HUES48 (cell line): ENCODE measurements around the gene KLHL9.

Source experiments
- H3K27ac ChIP-seq: one replicate; pipeline ENCODE4 v1.7.0; 2013; ENCODE audit warnings: low read depth, low read length, inconsistent platforms
- H3K27me3 ChIP-seq: 2 replicates; pipeline ENCODE4 v1.6.1; 2013; ENCODE audit warnings: mild to moderate bottlenecking, low read length; ENCODE audit not compliant: control insufficient read depth, insufficient read depth
- H3K36me3 ChIP-seq: 2 replicates; pipeline ENCODE4 v1.6.1; 2013; ENCODE audit warnings: low read length; ENCODE audit not compliant: control insufficient read depth, insufficient read depth
- H3K4me1 ChIP-seq: 2 replicates; pipeline ENCODE4 v1.6.1; 2013; ENCODE audit warnings: mild to moderate bottlenecking, low read length; ENCODE audit not compliant: control insufficient read depth, insufficient read depth
- H3K4me3 ChIP-seq: 2 replicates; pipeline ENCODE4 v1.5.1; 2013; ENCODE audit warnings: mild to moderate bottlenecking, low read depth, low read length
- H3K9ac ChIP-seq: 2 replicates; pipeline ENCODE4 v1.6.1; 2013; ENCODE audit warnings: mild to moderate bottlenecking, low read depth, low read length, moderate library complexity
- H3K9me3 ChIP-seq: 2 replicates; pipeline ENCODE4 v1.6.1; 2013; ENCODE audit warnings: low read length; ENCODE audit not compliant: control insufficient read depth, insufficient read depth

KLHL9 gene

DNA sequence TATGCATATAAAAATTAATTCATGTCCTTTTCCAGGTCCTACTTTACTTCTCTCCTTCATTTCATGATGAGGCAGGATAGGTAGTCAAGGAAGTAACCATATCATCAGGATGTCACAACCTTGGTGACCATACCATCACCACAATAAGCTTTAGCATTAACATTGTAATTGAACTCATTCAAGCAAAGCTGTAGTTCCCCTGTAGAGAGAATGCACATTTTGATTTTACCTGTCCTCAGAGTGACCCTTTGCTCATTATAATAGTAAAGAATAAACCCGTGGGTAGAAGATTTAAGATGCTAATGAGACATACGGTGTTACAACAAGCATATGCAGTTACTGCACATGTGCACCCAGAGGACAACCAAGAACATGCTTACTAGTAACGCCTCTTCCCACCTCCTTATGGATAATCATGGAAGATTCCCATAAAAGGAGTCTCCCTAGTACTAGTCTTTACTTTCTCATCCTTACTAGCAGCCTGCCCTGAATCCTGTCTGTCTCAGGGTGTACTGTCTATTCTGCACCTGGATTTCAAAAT lies 13.3 kb upstream of the KLHL9 start:
- Histone ChIP-seq H3K9me3 (no peaks in the 10 kb centered on the region), H3K9ac (no peak overlapping the region), H3K27ac (no peak overlapping the region), H3K36me3 (no peaks in the 10 kb centered on the region), H3K27me3 (no peaks in the 10 kb centered on the region), H3K4me3 (no peak overlapping the region), H3K4me1 (no peaks in the 10 kb centered on the region; the same call in 1 of the 2 replicates)

DNA sequence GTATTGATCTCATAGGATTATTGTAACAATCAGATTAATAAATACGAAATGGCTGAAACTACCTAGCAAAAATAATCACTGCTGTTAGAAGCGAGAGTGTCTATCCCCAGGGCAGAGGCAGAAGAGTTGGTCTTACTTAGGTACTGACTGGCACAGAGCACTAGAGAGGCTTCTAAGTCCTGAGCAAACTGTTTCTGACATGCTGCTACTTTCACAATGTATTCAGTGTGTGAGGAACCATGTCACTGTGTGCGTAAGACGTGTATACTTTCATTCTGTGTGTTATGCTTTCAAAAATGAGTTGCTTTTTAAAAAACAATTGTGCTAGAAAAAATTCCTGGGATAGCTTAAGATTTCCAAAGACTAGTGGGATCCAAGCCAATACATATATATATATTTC lies 5.5 kb upstream of the KLHL9 start:
- no peak overlapping the region for H3K4me3 ChIP-seq
- H3K36me3 ChIP-seq: no peaks in the 10 kb centered on the region
- H3K4me1 ChIP-seq: peaks cover 3% of the 10 kb centered on the region; the same call in 1 of the 2 replicates
- no peak overlapping the region for H3K9ac ChIP-seq
- no peak overlapping the region for H3K27ac ChIP-seq
- H3K9me3 ChIP-seq: no peaks in the 10 kb centered on the region
- no peaks in the 10 kb centered on the region for H3K27me3 ChIP-seq

DNA sequence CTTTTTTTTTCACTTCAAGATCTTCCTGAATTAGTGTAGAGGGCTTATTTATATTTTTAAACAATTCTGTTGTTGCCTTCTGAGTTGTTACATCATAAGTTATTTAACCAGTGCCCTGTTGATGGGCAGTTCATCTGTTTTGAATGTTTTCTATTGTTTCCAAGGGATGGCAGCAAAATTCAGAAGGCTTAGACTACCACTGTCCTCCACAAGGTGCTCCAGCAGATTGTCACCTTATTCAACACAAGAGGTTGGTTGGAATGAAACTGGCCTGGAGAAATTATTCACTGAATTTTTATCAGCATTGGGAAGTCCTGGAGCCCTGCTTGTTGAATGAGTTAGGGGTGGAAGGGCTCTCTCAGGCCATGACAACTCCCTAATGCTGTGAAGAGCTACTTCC lies 1.3 kb upstream of the KLHL9 start:
- H3K27ac ChIP-seq: no peak overlapping the region
- H3K36me3 ChIP-seq: peaks cover 13% of the 10 kb centered on the region; the same call in 1 of the 2 replicates
- peaks cover 27% of the 10 kb centered on the region for H3K4me1 ChIP-seq
- H3K9ac ChIP-seq: no peak overlapping the region
- H3K9me3 ChIP-seq: no peaks in the 10 kb centered on the region
- no peak overlapping the region for H3K4me3 ChIP-seq
- no peaks in the 10 kb centered on the region for H3K27me3 ChIP-seq

DNA sequence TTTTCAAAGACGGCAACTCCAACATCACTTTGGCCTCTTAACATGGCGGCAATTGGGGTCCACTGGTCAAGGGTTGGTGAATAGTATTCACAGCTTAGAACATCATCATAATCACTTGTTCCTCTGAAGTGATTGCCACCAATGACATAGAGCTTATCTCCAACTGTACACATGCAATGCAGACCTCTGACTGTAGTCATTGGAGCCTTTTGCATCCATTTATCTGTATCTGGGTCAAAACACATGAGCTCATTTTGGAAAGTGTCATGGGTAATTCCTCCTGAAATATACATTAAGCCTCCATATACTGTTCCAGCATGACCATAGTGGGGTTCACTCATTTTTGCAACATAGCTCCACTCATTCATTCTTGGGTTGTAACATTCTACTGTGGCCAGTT lies 2.0 kb downstream of the KLHL9 start:
- no peak overlapping the region for H3K9ac ChIP-seq
- peak overlapping the region; percentile 99 for H3K4me3 ChIP-seq
- H3K9me3 ChIP-seq: no peaks in the 10 kb centered on the region
- H3K4me1 ChIP-seq: peaks cover 27% of the 10 kb centered on the region
- peaks cover 17% of the 10 kb centered on the region for H3K36me3 ChIP-seq
- H3K27ac ChIP-seq: no peak overlapping the region
- H3K27me3 ChIP-seq: no peaks in the 10 kb centered on the region

DNA sequence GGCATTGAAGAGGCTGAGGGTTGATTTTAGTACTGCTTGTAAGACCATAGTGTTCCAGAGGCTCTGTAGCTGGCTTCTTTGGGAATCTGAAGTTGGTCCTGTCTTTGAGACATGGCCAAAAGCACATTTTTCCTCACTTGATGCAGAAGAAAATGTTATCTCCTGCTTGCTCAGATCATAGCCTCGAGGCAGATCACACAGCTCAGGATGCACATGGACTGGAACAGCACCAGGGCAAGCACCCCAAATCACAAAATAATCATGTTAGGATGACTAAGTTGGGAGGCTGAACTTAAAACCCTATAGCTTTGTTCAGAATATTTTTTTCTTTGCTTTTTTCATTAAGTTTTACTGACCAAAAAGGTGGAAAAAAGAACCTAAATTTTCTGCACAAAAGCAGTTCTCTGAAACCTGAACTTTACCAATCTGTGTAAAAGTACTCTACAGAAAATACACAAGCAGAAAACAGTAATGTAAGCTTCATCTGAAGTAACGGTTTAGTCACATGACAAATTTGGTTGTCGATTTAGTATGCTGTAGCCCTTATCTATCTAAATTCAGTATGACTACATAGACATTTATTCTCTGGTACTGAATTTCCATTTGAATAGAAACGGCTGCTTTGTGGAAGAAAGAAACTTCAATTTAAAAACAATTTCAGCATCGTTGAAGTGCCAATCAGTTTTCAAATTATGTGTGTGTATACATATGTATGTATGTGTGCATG lies 3.4 kb downstream of the KLHL9 start:
- Histone ChIP-seq H3K4me3 (no peak overlapping the region), H3K4me1 (peaks cover 27% of the 10 kb centered on the region), H3K9me3 (no peaks in the 10 kb centered on the region), H3K27me3 (no peaks in the 10 kb centered on the region), H3K9ac (no peak overlapping the region), H3K36me3 (peaks cover 17% of the 10 kb centered on the region), H3K27ac (no peak overlapping the region)

DNA sequence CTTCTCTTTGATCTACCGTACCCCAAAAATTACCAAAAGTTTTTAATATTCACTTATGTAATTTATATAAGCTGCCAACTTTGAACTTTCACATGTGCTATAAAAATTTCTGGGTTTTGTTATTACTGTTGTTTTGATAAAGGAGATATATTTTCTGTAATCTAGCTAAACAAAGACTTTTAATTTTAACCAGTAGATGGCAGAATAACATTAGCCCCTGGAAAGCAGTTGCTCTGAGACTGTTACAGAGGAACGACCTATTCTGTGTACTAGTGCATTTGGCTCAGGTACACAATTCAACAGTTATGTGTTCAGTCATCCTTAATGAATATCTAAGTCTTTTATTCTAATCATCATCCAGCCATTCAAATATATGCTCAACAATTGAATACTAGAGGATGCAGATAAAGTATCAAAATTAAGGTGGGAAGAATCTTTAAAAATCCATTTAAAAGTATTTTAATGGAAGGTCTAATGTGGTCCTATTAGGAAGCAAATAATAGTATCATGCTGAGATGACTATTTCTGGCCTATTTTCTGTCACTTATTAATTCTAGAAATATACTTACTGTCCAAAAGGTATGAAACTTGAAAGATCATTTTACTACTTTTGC lies 8.6 kb downstream of the KLHL9 start:
- peaks cover 4% of the 10 kb centered on the region for H3K36me3 ChIP-seq
- H3K27me3 ChIP-seq: no peaks in the 10 kb centered on the region
- no peak overlapping the region for H3K27ac ChIP-seq
- no peaks in the 10 kb centered on the region for H3K4me1 ChIP-seq
- H3K9me3 ChIP-seq: no peaks in the 10 kb centered on the region
- H3K4me3 ChIP-seq: no peak overlapping the region
- no peak overlapping the region for H3K9ac ChIP-seq

DNA sequence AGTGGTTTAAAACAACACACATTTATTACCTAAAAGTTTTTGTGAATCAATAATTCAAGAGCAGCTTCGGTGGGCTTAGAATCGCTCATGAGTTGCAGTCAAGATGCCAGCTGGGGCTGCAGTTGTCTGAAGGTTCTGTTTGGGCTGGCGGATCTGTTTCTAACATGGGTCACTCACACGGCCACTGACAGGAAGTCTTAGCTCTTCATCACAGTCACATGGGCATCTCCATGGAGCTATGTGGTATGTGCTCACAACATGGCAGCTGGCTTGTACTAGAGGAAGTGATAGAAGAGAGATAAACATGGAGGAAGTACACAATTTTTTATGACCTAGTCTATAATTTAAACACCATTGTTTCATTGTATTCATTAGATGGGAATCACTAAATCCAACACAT lies 11.2 kb downstream of the KLHL9 start:
- Histone ChIP-seq H3K36me3 (no peaks in the 10 kb centered on the region), H3K27ac (no peak overlapping the region), H3K9ac (no peak overlapping the region), H3K27me3 (no peaks in the 10 kb centered on the region), H3K9me3 (no peaks in the 10 kb centered on the region), H3K4me1 (no peaks in the 10 kb centered on the region), H3K4me3 (no peak overlapping the region)

DNA sequence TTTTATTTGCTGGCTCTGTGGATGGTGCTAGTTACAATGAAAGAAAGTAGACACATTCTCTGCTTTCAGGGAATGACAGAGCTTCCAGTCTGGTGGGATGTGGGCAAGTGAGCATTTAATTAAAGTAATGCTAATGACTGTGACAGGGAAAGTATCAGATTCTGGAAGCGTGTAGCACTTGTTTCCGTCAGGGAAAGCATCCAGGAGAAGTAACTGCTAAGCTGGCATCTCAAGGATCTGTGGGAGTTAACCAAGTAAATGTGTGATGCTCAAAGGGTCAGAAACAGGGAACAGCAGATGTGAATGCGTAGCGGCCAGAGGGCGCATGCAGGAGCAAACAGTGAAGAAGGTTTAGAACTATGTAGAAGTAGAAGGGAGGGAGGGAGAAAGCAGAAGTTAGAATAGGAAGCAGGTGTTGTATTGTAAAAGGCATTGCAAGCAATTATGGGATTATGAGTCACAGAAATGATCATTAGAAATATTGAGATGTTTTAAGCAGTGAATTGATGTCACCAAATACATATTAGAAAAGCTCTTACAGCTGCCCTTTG lies 12.2 kb downstream of the KLHL9 start:
- Histone ChIP-seq H3K4me3 (no peak overlapping the region), H3K27ac (no peak overlapping the region), H3K4me1 (peaks cover 4% of the 10 kb centered on the region; the same call in 1 of the 2 replicates), H3K9ac (no peak overlapping the region), H3K27me3 (no peaks in the 10 kb centered on the region), H3K9me3 (no peaks in the 10 kb centered on the region), H3K36me3 (no peaks in the 10 kb centered on the region)

DNA sequence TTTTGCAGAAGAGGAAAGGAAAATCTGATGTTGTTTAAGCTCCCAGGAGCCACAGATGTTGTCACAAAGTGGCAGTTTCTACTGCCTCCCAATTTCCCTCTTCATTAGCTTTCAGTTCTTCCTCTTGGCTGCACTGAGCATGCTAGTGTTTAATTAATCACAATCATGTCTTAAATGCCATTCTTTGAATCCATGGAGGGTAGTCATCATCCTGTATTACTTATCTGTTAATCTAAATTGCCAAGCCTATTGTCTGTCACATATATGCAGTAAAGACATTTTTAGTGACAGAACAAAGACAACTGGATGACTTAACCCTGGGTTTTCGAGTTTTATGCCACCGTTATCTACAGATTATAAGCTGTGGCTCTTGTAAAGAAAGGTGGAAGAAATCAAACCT lies 14.7 kb downstream of the KLHL9 start:
- Histone ChIP-seq H3K9ac (no peak overlapping the region), H3K27ac (no peak overlapping the region), H3K4me1 (peaks cover 4% of the 10 kb centered on the region; the same call in 1 of the 2 replicates), H3K27me3 (no peaks in the 10 kb centered on the region), H3K4me3 (no peak overlapping the region), H3K36me3 (no peaks in the 10 kb centered on the region), H3K9me3 (no peaks in the 10 kb centered on the region)

DNA sequence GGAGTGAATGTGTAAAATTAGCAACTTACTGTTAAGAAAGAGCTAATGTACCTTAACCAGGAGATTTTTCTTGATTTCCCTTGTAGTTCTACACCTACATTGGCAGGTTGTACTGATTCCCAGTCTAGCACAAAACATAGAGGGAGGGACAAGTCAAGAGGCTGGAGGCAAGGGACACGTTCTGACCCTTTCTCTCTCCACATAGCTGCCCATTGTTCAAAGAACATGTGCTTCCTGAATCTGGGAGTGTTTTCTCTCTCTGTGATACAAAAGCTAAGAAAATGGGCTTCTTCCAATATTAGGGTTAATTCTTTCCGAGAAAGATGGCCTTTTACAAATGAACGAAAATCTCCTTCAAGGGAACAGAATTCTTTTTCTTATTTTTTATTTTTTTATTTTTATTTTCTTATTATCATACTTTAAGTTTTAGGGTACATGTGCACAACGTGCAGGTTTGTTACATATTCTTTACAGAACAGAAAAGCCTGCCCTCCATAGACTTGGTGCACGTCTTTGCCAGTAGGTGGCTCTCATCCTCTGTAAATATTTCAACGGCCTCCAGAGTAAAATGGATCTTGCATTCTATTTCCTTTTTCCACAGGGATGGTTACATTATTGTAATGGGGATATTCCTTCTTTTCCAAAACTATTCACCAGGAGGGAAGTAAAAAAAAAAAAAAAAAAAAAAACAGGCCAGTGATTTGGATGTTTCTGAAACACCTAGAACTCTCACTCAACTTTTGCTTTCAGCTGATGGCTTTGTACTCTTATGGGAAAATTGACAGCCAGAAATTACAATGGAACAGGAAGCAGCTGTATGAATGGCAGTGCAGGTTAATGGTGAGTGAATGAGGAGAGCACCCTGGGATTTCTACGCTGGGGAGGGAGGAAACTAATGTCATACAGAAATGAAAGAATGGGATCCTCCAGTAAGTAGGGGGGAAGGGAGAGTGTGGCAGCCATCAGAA lies 17.0 kb downstream of the KLHL9 start:
- no peaks in the 10 kb centered on the region for H3K9me3 ChIP-seq
- H3K36me3 ChIP-seq: no peaks in the 10 kb centered on the region
- H3K4me1 ChIP-seq: peaks cover 4% of the 10 kb centered on the region; the same call in 1 of the 2 replicates
- no peak overlapping the region for H3K9ac ChIP-seq
- H3K27ac ChIP-seq: no peak overlapping the region
- no peak overlapping the region for H3K4me3 ChIP-seq
- H3K27me3 ChIP-seq: no peaks in the 10 kb centered on the region
